Nucleus accumbens (tissue), 56 donors: ENCODE data around the gene OR6C2.
A peak's percentile ranks its signal among the peaks of the same experiment; 100 is the strongest.
"Not testable (repeated sequence)": the region's sequence is repeated elsewhere in the genome, so short reads cannot be mapped to it uniquely, and the experiment has no call there.

Source experiments
- DNase-seq, 56 donors: peaks; one replicate each; lab custom pipeline; 2025; lab: John Stamatoyannopoulos, UW

Gene OR6C2

DNA sequence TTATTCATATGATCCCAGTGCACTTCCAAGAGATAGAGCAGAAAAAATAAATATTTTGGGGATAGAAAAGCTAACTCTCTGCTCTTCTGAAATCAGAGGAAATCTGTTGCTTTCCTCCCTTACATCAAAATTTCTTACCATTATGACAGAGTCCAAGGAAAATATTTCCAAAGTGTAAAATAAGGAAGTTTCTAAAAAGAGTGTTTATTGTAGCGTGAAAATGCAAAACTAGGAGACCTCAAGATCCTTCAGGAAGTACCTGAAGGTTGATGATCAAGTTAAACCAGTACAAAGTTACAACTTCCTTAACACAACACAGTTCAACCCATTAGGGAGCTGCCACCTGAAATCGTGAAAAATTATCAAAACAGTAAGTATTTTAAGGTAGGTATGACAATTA lies at the start of gene OR6C2:
Gene OR6C2, plus strand, starts transcription at position 301 of the 400 bp plus-strand sequence. CDS start 8,138 bp downstream, outside the sequence.
- DNase-seq: no peak

DNA sequence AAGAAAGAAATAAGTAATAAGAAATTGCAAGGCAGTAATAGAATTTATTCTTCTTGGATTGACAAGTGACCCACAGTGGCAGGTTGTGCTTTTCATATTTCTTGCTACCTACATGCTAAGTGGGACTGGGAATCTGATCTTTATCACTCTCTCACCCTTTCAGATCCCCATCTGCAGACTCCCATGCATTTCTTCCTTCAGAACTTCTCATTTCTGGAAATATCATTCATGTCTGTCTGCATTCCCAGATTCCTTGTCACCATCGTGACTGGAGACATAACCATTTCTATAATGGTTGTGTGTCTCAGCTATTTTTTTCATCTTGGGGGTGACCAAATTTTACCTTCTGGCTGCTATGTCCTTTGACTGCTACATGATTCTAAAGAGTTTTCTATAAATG lies 47.5 kb upstream of the OR6C2 start:
- no peak for DNase-seq

GRCh38 chr12:55400229-55400628 lies 43.6 kb upstream of the OR6C2 start, which contains the start of gene OR6C65:
Gene OR6C65 (plus strand): TSS chr12:55400529. CDS start chr12:55400529, 0 bp downstream.
- no peak for DNase-seq

DNA sequence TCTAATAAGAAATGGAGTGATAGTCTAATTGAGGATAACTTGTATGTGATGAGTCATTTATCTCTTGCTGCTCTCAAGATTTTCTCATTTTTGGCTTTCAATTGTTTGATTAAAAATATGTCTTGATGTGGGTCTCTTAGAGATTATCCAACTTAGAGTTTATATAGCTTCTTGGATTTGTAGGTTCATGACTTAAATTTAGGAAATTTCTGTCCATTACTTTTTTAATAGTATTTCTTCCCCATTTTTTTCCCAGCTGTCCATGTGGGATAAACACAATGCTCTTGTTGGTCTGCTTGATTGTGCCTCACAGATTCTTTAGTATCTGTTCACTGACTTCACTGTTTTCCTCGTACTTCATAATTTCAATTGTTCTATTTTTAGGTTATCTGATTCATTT lies 36.0 kb upstream of the OR6C2 start:
- no peak for DNase-seq

- DNase-seq: not testable (repeated sequence)
These were observed 34.7 kb upstream of the OR6C2 start for GRCh38 chr12:55409133-55409532.

DNA sequence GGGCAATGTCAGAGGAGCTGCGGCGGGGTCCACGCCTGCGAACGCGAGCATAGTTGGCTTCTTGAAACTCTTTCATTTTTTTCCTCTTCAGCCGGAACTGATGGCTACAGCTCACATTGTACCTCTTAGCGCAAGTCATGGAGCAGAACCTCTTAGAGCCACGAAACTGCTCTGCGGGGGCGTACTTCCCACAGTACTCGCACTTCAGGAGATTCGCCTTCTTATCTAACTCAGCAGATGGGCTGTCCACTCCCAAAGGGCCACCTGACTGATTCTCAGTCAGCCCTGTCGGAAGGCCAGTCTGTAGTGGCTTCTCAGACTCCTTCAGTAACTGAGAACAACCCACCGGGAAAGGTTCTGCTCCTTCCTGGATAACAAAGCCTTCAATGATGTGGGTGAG lies 31.7 kb upstream of the OR6C2 start:
- DNase-seq: not testable (repeated sequence)

DNA sequence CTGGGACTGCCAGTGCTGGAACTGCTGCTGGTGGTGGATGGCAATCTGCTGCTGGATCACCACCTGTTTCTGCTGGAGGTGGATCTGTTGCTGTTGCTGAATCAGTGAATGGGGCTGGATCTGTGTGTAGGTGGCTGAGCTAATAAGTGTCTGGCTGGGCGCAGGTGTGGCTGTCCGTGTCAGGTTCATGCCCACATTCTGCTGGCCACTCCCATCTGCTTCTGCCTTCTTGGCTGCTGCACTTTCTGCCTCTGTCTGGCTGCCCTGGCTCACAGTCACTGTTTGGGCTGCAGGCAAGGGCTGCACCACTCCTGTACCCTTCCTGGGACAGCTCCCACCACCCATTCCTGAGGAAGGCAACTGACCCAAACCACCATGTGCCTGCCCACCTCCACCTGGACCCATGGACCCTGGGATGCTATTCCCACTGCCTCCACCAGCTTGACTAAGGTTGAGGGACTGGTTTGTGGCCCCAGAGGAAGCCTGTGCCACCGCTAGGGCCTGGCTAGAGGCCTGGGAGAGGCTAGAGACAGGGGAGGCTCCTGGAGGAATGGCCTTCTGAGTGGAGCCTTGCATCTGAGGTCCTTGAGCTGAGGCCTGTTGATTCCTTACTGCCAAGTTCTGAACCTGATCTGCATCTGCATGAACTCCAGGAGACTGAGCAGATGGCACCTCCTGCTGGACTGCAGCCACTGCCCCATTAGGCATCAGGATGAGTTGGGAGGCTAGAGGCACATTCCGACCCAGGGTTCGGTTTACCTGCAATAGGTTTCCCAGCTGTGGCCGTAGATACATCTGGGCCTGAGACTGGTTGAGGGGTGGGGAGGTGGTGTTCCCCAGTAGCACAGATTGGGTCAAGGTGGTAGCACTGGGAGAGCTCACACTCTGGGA lies 30.1 kb upstream of the OR6C2 start:
- peak in 2 of 56 donors; percentile 1 to 2 for DNase-seq

- DNase-seq: not testable (repeated sequence)
These were observed 29.5 kb upstream of the OR6C2 start for GRCh38 chr12:55414396-55414823.

- DNase-seq: not testable (repeated sequence)
These were observed 29.0 kb upstream of the OR6C2 start for GRCh38 chr12:55414889-55415288.

DNA sequence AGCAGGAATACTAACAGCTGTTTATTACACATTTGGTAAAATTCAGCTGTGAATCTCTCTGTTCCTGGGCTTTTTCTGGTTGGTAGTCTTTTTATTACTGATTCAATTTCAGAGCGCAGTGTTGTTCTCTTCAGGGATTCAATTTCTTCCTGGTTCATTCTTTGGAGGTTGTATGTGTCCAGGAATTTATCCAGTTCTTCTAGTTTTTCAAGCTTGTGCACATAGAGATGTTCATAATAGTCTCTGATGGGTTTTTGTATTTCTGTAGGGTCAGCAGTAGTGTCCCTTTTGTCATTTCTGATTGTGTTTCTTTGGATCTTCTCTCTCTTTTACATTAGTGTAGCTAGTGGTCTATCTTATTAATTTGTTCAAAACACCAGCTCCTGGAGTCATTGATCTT lies 26.9 kb upstream of the OR6C2 start:
- no peak for DNase-seq

DNA sequence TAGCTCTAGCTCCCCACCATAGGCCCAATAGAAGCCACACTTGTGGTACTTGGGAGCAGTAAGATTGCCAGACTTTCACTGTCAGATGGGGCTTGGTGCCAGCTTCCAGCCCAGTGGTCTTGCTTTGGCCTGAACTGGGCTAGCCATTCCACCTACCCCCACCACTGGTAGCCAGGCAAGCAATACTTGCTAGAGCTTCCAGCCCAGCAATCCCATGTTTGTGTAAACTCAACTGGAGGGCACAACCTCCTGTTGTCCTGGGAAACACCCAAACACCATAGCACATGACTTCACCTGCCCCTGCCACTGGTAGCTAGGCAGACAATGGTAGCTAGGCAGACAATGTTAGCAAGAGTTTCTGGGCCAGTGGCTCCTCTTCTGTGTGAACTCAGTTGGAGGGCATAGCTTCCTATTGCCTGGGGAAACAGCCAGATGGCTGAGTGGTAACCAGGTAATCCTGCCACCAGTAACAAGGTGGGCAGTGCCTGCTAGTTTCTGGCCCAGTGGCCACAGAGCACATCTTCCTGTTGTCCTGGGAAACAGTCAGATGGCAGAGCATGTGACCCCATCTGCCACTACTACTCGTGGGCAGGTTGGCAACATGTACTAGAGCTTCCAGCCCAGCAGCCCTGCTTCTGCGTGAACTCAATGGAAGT lies 23.4 kb upstream of the OR6C2 start:
- DNase-seq: no peak

GRCh38 chr12:55425954-55426353 lies 17.9 kb upstream of the OR6C2 start, which contains the start of gene OR6C76:
Gene OR6C76 (plus strand): TSS chr12:55426254. CDS start chr12:55426254, 0 bp downstream.
- DNase-seq: no peak

DNA sequence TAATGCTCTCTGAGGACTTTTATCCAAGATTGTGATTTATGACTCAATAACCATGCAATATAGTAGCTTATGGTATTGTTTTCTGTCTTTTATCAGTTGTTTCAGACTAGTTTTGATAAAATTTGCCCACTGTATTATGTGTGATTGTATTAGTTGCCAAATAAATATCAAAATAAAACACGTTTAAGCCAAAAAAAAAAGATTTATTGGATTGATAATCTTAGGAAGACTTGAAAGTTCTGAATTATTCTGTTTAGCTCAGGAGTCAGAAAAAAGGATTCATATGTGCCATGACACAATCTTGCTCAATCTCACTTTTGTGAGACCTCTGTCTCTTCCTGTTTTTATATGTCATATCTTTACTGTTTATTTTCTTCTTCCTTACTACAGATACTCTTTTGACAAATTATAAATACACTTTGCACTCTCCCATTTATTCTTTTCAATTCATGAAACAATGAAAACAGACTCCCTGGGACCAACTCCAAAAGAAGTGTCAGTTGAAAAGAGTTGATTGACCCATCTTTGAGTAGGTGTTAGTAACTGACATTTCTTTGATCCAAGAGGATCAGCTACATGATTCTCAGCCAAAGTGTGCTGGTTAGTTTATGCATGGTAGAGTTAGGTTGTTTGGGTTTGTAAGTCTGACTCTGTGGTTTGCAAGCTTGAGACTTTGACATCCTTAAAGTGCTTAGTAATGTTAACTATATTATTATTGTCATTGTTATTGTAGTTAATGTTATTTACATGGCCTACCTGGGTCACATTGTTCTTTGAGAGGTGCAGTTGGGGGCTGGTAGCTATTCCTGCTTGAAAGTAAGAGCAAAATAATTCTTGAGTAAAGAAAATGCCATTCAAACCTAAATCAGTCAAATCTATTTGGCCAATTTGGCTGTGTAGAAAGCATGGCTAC lies 15.3 kb upstream of the OR6C2 start:
- DNase-seq: no peak

DNA sequence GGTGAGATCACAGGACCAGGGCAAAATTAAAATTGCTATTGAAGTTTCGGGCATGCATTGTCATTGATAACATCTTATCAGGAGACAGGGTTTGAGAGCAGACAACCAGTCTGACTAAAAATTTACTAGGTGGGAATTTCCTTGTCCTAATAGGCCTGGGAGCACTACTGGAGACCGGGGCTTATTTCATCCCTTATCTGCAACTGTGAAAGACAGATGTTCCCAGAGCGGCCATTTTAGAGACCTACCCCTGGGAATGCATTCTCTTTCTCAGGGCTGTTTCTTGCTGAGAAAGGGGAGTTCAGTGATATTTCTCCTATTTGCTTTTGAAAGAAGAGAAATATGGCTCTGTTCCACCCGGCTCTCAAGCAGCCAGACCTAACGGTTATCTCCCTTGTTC lies 2.6 kb upstream of the OR6C2 start:
- not testable (repeated sequence) for DNase-seq

- no peak for DNase-seq
These were observed 1.5 kb downstream of the OR6C2 start for GRCh38 chr12:55445357-55445756.

DNA sequence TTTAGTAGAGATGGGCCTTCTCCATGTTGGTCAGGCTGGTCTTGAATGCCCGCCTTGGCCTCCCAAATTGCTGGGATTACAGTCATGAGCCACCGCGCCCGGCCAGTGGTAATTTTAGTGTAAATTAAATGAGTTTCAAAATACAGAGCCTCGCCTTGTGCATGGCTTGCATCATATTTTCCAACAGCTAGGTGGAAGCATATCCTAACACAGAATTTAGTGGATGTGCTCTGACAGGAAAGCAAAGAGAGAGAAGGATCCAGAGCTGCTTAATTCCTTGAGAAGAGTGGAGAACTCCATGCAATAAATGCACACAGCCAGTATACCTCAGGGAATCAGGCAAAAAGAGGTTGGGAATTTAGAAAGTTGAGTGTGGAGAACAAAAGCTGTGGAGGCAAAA lies 2.5 kb downstream of the OR6C2 start:
- DNase-seq: no peak

DNA sequence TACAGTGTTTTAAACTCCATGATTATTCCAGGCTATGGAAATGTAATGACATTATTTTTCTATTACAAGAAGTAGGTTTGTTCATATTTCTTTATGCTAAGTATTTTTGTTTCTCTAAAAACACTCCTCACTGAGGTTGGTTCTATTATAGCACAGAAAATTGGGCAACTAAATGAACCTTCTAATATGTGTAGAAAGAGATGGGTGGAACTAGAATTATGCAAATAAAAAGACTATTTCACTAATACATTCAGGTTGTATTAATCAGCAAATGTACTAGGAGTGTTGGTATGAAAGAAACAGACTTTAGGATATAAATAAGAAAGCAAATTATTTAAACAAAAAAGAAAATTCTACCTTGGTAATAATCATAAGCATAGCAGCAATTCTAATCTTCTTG lies 4.9 kb downstream of the OR6C2 start:
- no peak for DNase-seq

DNA sequence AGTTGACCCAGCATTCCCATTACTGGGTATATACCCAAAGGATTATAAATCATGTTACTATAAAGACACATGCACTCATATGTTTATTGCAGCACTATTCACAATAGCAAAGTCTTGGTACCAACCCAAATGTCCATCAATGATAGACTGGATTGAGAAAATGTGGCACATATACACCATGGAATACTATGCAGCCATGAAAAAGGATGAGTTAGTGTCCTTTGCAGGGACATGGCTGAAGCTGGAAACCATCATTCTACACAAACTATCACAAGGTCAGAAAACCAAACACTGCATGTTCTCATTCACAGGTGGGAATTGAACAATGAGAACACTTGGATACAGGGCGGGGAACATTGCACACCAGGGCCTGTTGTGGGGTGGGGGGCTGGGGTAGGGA lies 21.1 kb downstream of the OR6C2 start:
- DNase-seq: not testable (repeated sequence)

DNA sequence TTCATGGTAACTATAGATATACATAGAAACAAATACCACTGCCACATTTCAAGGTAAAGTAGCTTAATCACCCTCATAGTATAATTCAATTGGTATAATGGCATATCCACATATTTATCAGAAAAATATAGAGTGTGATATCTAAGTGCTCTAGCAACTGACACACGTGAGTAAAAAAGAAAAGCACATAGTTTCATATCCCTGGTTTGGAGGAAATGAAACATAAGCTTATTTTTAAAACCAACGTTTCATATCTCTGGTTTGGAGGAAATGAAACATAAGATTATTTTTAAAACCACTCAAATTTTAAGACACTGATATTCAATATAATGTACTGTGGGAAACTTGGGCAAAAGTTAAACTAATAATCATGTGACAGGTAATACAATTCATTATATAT lies 24.0 kb downstream of the OR6C2 start:
- no peak for DNase-seq

DNA sequence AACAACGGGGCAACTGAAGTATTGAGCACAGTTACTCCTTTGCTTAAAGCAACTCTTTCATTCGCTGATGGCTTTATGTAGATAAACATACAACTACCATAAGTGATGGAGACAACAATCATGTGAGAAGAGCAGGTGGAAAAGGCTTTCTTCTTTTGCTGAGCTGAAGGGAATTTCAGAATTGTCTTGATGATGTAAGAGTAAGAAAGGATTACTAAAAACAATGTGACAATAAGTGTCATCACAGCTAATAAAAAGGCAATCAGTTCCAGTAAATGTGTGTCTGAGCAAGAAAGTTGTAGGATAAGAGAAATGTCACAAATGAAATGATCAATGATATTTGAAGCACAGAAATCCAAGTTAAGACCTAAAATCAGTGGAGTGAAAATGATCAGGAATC lies 25.4 kb downstream of the OR6C2 start:
- DNase-seq: no peak
